GM19035 (cell line): ENCODE results near the gene TFB2M.
A peak's percentile ranks its signal among the peaks of the same experiment; 100 is the strongest.

ENCODE experiments used
- ATAC-seq: cut with Tn5 transposase; IDR thresholded peaks from one replicate; pipeline ENCODE4 v1.9.1; 2021; ENCODE audit not compliant: unreplicated experiment

The TFB2M gene

GRCh38 chr1:246516126-246516525, 49.9 kb downstream of the TFB2M start:
- ATAC-seq = no peak

GRCh38 chr1:246515390-246516005, 50.6 kb downstream of the TFB2M start:
- no peak for ATAC-seq

- ATAC-seq = no peak
Observed at GRCh38 chr1:246513619-246514343, 52.3 kb downstream of the TFB2M start.

- no peak for ATAC-seq
Observed at GRCh38 chr1:246513041-246513440, 53.0 kb downstream of the TFB2M start.

- ATAC-seq = no peak
Observed at GRCh38 chr1:246512635-246513034, 53.4 kb downstream of the TFB2M start.

- no peak for ATAC-seq
Observed at GRCh38 chr1:246512230-246512629, 53.8 kb downstream of the TFB2M start.

GRCh38 chr1:246511203-246511602, 54.9 kb downstream of the TFB2M start:
- ATAC-seq = no peak

- no peak for ATAC-seq
Observed at GRCh38 chr1:246510147-246511030, 55.7 kb downstream of the TFB2M start.

GRCh38 chr1:246508897-246509688, 57.0 kb downstream of the TFB2M start:
- ATAC-seq = no peak

GRCh38 chr1:246506674-246507481, 59.2 kb downstream of the TFB2M start, which contains the start of gene SMYD3:
TSS of gene SMYD3 (minus strand) at chr1:246507279.
- ATAC-seq = peak; percentile 95

GRCh38 chr1:246506367-246506673, 59.7 kb downstream of the TFB2M start:
- ATAC-seq = peak; percentile 21

GRCh38 chr1:246503341-246503740, 62.7 kb downstream of the TFB2M start:
- ATAC-seq = no peak

GRCh38 chr1:246497331-246497915, 68.6 kb downstream of the TFB2M start:
- ATAC-seq = peak; percentile 70

GRCh38 chr1:246492611-246493245, 73.3 kb downstream of the TFB2M start:
- ATAC-seq = no peak

- no peak for ATAC-seq
Observed at GRCh38 chr1:246491551-246492053, 74.5 kb downstream of the TFB2M start.
